GM08714 (cell line): ENCODE data around the gene MPDU1.

Experiments
- H3K4me3 ChIP-seq: fragments of 200-500 bp; sonication (Bioruptor generic); 2 replicates; pipeline ENCODE4 v1.5.1; 2014; ENCODE audit warnings: mild to moderate bottlenecking, low read length, inconsistent platforms
- ZNF274 ChIP-seq: IDR thresholded peaks from 2 replicates; pipeline ENCODE4 v1.6.1; 2012; ENCODE audit warnings: mild to moderate bottlenecking, low read depth, low read length

MPDU1 gene

DNA sequence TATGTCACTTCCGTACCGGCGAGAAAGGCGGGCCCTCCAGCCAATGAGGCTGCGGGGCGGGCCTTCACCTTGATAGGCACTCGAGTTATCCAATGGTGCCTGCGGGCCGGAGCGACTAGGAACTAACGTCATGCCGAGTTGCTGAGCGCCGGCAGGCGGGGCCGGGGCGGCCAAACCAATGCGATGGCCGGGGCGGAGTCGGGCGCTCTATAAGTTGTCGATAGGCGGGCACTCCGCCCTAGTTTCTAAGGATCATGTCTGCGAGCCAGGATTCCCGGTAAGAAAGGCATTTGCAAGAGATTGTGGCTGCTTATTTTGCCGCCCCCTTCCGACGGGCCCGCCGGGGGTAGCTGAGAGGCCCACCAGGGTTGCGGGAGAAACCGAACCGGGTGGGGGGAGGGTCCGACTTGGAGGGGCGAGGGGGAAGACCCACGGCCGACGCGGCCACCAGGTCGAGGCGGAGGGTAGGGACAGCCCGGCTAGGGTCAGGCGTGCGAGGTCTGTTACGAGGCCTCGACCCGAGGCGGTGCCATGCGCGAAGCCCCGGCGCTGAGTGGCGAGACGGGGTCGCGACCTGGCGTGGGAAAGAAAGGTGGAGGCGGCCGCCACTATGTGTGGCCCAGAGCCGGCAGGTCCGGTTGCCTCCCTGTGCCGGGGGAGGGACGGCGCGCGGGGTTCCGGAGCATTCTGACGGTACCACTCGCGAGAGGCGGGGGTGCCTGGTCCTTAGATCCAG is 10.9 kb upstream of the MPDU1 start:
- peak overlapping the region; percentile 98 for H3K4me3 ChIP-seq
- no peak for TF ChIP-seq ZNF274

DNA sequence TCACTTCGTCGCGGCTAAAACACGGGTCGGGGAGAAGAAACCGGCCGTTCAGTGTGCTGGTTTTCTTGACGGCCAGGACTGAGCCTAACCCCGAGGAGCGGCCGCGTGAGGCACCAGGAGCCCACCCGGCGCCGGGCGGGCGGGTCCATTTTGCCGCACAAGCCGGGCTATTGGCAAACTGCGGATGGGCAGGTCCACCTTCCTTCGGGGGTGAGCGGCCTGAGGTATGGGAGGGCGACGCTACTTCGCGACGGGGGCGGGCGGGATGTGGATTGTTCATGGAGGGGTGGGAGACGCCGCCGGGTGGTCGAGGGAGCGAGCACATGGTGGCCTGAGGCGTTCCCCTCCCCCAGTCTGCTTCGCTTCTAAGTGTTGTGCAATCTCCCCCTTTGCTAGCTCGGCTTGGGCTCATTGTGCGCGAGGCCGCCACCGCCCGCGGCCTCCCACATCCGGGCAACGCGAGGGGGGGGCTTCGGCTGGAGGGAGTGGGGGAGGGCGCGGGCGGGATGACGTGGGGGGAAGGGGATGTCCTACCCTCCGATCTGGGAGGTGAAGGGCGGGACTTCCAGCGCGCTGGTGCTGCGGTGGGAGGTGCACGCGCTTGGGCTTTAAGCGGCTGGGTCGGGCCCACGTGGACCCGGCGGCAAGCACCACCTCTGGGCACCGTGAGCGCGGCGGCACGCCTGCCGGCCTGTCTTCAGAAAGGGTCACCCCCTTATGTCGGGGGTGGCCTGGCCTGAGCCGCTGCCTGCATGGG is 10.2 kb upstream of the MPDU1 start:
- peak overlapping the region; percentile 98 for H3K4me3 ChIP-seq
- TF ChIP-seq ZNF274 = no peak

DNA sequence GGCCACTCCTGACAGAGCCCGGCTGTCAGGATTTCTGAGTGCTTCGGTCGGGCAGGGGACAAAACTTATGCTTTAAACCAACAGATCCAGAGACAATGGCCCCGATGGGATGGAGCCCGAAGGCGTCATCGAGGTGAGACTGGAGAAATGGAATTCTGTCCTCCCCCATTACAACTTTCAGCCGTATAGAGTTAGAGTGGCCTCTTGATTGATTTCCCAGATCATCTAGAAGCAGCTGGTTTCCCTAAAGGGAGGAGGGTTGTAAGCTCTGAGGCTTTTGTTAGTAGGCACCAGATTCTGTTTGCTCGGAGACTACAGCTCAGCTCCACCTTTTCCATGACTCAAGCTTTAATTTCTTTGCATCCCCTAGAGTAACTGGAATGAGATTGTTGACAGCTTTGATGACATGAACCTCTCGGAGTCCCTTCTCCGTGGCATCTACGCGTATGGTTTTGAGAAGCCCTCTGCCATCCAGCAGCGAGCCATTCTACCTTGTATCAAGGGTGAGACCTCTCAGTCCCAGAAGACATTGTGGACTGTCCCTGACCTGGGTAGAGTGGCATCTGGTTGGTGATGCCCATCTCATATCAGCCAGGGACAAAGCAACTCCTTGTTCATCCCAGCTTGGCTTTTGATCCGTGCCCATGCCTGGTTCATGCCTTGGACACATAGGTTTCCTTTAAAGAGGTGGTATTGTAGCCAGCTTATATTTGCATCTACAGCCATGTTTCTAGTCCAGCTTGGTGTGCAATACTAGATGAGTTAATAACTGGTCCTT is 9.3 kb upstream of the MPDU1 start:
- peak overlapping the region; percentile 98 for H3K4me3 ChIP-seq

DNA sequence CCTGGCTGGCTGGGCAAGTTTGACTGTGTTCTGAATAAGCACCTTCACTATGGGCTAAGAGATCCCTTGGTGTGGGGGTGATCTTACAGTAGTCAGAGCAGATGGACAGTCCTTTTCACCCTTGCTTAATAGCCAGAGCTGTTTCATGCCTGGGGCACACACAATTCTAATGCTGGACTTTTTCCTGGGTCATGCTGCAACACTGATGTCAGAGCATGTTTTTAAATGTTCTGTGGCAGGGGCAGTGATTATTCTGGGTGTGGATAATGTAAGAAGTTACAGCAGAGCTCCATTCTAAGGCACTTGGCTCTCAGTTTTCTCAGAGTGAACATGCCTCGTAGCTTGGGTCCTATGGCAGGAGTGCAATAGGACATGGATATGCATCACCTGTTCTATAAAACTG is 8.2 kb upstream of the MPDU1 start:
- no peak for TF ChIP-seq ZNF274
- peak overlapping the region; percentile 98; the same call in 1 of the 2 replicates for H3K4me3 ChIP-seq

More for the DNA sequence above, 9.3 kb upstream of the MPDU1 start:
- no peak for TF ChIP-seq ZNF274

DNA sequence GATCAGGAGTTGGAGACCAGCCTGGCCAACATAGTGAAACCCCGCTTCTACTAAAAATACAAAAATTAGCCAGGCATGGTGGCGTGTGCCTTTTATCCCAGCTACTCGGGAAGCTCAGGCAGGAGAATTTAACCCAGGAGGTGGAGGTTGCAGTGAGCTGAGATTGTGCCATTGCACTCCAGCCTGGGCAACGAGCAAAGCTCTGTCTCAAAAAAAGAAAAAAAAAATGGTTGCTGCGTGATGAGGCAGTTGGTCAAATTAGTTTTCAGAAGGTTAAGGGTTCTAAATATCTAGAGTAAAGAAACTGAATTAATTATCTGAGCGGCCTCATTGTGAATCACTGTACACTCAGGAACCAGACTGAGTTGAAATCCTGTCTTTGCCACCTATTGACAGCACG is 7.7 kb upstream of the MPDU1 start:
- no peak for TF ChIP-seq ZNF274
- H3K4me3 ChIP-seq = no peak overlapping the region; the same call in 1 of the 2 replicates

DNA sequence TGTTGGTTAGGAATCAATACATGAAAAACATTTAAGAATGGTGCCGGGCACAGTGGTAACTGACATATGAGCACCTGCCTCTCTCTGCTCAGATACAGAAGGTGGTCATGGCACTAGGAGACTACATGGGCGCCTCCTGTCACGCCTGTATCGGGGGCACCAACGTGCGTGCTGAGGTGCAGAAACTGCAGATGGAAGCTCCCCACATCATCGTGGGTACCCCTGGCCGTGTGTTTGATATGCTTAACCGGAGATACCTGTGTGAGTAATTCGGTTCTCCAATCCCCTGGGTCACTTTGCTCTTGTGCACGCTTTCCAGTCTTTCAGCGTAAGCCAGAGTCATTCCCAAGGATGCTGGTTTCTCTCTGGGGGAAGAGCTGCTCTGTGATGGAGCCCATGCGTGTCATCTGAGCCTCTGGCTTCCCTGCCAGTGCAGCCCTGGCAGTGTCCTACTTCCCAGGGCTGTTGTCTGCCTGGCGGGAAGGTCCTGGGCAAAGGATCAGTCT is 7.2 kb upstream of the MPDU1 start:
- no peak overlapping the region for H3K4me3 ChIP-seq

DNA sequence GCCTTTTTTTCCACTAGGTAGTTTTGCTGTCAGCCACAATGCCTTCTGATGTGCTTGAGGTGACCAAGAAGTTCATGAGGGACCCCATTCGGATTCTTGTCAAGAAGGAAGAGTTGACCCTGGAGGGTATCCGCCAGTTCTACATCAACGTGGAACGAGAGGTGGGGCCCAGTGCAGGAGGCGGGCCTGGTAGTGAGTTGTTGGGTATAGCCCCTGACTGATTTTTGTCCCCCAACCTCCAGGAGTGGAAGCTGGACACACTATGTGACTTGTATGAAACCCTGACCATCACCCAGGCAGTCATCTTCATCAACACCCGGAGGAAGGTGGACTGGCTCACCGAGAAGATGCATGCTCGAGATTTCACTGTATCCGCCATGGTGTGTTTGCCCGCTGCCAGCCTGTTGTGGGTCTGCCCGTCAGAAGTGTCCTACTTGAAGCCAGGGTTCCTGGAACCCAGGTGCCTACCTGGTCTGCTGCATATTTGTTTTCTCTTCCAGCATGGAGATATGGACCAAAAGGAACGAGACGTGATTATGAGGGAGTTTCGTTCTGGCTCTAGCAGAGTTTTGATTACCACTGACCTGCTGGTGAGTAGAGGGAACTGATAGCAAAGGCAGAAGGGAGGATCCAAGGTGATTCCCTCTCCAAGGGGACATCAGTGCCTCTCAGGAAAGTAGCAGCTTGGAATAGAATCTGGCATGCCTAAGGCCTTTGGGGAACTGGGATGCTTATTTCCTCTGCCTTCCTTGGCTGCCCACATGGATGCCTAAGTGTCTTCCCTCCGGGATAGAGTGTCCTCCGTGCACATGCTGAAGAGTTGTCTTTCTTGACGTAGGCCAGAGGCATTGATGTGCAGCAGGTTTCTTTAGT is 6.1 kb upstream of the MPDU1 start:
- no peak overlapping the region for H3K4me3 ChIP-seq
- no peak for TF ChIP-seq ZNF274

More for the DNA sequence above, 7.2 kb upstream of the MPDU1 start:
- no peak for TF ChIP-seq ZNF274

DNA sequence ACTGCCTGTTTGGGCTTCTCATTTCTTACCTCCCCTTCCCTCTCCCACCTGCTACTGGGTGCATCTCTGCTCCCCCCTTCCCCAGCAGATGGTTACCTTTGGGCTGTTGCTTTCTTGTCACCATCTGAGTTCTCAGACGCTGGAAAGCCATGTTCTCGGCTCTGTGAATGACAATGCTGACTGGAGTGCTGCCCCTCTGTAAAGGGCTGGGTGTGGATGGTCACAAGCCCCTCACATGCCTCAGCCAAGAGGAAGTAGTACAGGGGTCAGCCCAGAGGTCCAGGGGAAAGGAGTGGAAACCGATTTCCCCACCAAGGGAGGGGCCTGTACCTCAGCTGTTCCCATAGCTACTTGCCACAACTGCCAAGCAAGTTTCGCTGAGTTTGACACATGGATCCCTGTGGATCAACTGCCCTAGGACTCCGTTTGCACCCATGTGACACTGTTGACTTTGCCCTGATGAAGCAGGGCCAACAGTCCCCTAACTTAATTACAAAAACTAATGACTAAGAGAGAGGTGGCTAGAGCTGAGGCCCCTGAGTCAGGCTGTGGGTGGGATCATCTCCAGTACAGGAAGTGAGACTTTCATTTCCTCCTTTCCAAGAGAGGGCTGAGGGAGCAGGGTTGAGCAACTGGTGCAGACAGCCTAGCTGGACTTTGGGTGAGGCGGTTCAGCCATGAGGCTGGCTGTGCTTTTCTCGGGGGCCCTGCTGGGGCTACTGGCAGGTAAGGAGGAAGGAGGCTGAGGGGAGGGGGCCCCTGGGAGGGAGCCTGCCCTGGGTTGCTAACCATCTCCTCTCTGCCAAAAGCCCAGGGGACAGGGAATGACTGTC is 4.4 kb upstream of the MPDU1 start, which contains the start of gene CD68:
TSS of gene CD68 (plus strand) at position 638 of the 833 bp plus-strand sequence. CDS start at position 678, 40 bp downstream.
- no peak within 1 kb of the TSS for H3K4me3 ChIP-seq

DNA sequence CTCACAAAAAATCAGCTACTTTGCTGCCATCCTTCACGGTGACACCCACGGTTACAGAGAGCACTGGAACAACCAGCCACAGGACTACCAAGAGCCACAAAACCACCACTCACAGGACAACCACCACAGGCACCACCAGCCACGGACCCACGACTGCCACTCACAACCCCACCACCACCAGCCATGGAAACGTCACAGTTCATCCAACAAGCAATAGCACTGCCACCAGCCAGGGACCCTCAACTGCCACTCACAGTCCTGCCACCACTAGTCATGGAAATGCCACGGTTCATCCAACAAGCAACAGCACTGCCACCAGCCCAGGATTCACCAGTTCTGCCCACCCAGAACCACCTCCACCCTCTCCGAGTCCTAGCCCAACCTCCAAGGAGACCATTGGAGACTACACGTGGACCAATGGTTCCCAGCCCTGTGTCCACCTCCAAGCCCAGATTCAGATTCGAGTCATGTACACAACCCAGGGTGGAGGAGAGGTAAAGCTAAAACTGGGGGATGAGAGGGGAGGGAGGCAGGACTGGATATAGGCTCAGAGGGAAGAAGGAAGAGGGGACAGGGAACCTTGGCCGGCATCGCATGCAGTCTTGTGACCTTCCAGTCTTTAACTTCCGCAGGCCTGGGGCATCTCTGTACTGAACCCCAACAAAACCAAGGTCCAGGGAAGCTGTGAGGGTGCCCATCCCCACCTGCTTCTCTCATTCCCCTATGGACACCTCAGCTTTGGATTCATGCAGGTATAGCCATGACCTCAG is 3.6 kb upstream of the MPDU1 start:
- H3K4me3 ChIP-seq = no peak overlapping the region
- TF ChIP-seq ZNF274 = no peak

More for the DNA sequence above, 4.4 kb upstream of the MPDU1 start, which contains the start of gene CD68:
- TF ChIP-seq ZNF274 = no peak

DNA sequence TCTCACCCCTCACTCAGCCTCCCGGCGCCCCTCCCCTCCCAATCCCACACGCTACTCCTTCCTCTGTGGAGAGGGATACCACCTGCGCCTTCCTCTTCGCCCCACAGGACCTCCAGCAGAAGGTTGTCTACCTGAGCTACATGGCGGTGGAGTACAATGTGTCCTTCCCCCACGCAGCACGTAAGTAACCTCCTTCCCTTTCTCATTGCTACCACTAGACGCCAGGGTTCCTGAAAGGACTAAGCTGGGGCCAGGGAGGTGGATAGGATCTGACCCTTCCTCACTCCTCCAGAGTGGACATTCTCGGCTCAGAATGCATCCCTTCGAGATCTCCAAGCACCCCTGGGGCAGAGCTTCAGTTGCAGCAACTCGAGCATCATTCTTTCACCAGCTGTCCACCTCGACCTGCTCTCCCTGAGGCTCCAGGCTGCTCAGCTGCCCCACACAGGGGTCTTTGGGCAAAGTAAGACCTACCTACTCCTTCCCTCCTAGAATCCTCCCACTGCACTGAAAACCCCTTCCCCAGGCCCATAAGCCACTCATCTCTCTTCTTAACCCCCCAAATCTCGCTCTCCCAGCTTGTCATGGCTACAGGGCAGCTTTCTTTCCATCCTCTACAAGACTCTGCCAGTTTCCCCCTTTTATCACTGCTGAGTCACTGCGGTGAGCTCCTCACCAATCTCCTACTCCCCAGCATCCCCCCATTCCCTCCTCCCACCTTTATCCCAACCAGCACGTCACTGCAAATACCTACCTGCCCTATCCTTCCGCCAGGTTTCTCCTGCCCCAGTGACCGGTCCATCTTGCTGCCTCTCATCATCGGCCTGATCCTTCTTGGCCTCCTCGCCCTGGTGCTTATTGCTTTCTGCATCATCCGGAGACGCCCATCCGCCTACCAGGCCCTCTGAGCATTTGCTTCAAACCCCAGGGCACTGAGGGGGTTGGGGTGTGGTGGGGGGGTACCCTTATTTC is 2.8 kb upstream of the MPDU1 start:
- H3K4me3 ChIP-seq = no peak overlapping the region
- no peak for TF ChIP-seq ZNF274
